ENCODE measurements around the gene TEKTIP1.

GRCh38 chr19:3494051-3494450, 44.9 kb upstream of the TEKTIP1 start:
- TF ChIP-seq YY1 (IDR thresholded peaks at IDR 0.05; ENCODE audit: insufficient read depth, insufficient read length) (no peak), ZNF274 (IDR thresholded peaks at IDR 0.05; ENCODE audit: low read depth, low read length) (no peak)

All from NT2/D1 (cell line).